22Rv1 (cell line): ENCODE measurements around the gene NEB.

Source experiments
- ZFX ChIP-seq: fragments of 450-650 bp; IDR thresholded peaks from 2 replicates; pipeline ENCODE4 v1.6.1; 2017; ENCODE audit warnings: antibody characterized with exemption, borderline replicate concordance
- TF ChIP-seq, protein P1 (sequence below): fragments of 450-650 bp; IDR thresholded peaks from 2 replicates; pipeline ENCODE4 v1.5.1; 2017; ENCODE audit warnings: mild to moderate bottlenecking

DNA sequence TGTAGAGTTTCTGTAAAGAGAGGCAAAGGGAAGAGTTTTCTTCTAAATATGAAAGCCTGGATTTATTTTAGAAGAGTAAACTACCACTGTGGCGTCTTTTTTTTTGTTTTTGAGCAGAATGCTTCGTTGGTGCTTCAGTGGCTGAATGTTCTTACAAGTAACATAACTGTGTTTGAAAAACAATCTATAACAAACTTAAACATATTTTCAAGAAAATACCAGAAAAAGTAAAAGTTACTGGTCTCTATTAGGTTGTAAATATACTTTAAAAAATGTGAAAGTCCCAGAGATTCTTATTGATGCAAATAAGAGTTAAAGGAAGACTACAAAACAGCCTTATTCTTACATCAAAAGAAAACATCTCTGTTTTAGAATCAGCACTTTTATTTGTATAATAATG is 76.2 kb downstream of the NEB start:
- TF ChIP-seq, protein P1, sequence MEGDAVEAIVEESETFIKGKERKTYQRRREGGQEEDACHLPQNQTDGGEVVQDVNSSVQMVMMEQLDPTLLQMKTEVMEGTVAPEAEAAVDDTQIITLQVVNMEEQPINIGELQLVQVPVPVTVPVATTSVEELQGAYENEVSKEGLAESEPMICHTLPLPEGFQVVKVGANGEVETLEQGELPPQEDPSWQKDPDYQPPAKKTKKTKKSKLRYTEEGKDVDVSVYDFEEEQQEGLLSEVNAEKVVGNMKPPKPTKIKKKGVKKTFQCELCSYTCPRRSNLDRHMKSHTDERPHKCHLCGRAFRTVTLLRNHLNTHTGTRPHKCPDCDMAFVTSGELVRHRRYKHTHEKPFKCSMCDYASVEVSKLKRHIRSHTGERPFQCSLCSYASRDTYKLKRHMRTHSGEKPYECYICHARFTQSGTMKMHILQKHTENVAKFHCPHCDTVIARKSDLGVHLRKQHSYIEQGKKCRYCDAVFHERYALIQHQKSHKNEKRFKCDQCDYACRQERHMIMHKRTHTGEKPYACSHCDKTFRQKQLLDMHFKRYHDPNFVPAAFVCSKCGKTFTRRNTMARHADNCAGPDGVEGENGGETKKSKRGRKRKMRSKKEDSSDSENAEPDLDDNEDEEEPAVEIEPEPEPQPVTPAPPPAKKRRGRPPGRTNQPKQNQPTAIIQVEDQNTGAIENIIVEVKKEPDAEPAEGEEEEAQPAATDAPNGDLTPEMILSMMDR: no peak
- TF ChIP-seq ZFX: no peak
